HG02759 (cell line): Measurements from ENCODE around the gene CHD2.
"Not testable (repeated sequence)": the region's sequence is repeated elsewhere in the genome, so short reads cannot be mapped to it uniquely, and the experiment has no call there.

Experiments used
- ATAC-seq: cut with Tn5 transposase; IDR thresholded peaks from one replicate; pipeline ENCODE4 v1.9.1; 2021; ENCODE audit warnings: mild to moderate bottlenecking, moderate library complexity; ENCODE audit not compliant: unreplicated experiment

CHD2 gene

DNA sequence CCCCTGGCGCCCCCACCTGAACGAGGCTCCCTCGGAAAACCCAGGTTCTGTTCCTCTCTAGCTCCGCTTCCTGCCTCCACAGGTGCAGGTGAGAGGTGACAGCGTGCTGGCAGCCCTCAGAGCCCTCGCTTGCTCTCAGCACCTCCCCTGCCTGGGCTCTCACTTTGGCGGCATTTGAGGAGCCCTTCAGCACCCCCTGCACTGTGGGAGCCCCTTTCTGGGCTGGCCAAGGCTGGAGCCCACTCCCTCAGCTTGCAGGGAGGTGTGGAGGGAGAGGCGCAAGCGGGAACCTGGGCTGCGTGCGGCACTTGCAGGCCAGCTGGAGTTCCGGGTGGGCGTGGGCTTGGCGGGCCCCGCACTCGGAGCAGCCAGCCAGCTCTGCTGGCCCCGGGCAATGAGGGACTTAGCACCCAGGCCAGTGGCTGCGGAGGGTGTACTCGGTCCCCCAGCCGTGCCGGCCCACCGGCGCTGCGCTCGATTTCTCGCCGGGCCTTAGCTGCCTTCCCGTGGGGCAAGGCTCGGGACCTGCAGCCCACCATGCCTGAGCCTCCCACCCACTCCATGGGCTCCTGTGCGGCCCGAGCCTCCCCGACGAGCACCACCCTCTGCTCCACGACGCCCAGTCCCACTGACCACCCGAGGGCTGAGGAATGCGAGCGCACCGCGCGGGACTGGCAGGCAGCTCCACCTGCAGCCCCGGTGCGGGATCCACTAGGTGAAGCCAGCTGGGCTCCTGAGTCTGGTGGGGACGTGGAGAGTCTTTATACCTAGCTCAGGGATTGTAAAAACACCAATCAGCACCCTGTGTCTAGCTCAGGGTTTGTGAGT, 131.6 kb downstream of the CHD2 start:
- ATAC-seq = not testable (repeated sequence)

DNA sequence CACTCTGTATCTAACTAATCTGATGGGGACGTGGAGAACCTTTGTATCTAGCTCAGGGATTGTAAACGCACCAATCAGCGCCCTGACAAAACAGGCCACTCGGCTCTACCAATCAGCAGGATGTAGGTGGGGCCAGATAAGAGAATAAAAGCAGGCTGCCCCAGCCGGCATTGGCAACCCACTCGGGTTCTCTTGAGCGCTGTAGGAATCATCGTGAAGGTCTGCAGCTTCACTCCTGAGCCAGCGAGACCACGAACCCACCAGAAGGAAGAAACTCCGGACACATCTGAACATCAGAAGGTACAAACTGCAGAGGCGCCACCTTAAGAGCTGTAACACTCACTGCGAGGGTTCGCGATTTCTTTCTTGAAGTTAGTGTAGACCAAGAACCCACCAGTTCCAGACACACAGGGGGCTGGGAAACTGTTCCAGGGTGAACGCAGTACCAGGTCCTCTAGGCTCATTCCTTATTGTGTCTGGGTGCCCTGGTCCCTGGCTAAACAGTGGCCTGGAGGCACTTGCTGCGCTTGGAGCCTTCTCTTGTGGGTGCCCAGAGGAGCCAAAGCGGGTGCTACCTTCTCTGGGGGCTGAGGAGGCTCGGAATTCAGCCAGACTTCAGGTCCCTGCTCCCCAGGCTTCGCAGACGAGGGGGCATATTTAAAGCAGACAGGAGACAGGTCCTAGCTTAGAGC, 132.5 kb downstream of the CHD2 start:
- not testable (repeated sequence) for ATAC-seq

DNA sequence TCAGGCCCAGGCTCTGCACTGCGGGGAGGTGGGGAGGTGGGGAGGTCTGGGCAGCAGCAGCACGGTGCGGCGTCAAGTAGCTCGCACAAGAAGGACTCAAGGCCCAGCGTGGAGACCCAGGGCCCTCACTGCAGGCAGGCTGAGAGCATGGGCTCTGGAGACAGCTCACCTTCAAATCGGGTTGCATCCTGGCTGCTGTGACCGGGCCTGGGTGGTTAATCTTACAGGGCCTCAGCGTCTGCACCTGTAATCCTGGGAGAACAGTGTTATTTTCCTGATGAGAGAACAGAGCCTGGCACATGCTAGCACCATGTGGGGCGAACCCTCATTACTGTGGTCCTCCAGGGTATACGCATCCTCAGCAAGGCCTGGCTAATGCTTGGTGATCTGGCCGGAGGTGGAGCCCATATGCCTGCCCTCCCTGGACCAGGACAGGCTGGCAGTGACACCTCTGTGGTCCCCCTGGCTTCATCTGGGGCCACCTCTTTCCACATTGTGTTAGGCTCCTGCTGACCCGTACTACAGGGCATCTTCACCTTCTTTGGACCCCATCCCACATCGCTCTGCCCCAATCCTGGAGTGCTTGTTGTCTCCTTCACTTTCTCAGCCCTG, 133.4 kb downstream of the CHD2 start:
- no peak for ATAC-seq

DNA sequence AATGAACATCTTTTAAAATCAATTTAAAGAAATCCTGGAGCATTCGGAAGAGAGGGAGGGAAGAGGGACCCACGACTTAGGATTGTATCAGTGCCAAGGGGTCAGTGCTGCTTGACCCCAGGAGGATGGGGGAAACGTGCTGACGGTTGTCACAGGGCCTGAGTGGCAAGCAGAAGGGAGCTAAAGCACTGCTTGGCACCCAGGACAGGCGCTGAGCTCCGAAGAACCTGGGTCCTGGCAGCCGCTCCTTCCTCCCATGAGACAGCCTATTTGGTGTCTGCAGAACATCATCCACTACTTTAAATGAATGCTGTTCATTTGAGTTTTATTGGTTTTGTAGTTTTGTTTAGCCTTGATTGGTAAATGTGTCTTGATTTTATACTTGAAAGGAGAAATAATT, 134.4 kb downstream of the CHD2 start:
- no peak for ATAC-seq

DNA sequence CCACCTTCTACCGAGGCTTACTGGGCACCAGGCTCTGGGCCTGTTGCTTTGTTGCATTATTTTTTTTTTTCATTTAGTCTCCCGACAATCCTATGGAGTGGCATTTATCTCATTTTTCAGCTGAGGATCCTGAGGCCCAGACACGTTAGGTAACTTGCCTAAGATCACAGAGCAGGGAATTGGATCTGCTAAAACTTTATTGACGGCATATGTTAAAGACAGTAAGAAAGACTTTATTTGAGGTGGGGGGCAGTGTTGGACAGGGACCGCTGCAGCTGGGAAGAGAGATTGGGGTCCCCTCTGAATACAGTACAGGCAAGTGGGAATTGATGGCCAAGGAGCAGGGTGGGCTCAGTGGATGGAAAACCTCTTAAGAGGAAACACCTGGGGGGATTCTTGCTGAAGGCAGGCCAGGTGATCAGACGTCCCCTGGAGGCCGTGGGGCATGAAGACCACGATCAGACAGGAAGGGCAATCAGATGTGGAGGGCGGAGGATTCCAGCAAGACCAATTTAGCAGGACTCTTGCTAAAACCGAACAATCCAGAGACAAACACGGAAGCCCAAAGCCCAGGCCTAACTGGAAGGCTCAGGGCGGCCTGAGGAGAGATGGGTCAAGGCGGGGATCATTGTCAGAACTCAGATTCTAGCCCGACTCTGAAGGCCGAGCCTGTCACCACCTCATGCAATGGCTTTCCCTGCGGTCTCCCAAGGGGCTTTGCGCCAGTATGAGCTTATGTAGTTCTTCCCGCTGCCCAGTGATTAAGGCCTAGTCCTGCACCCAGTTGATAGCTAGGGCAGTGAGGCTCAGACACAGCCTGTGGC, 135.2 kb downstream of the CHD2 start:
- peak; percentile 34 for ATAC-seq

DNA sequence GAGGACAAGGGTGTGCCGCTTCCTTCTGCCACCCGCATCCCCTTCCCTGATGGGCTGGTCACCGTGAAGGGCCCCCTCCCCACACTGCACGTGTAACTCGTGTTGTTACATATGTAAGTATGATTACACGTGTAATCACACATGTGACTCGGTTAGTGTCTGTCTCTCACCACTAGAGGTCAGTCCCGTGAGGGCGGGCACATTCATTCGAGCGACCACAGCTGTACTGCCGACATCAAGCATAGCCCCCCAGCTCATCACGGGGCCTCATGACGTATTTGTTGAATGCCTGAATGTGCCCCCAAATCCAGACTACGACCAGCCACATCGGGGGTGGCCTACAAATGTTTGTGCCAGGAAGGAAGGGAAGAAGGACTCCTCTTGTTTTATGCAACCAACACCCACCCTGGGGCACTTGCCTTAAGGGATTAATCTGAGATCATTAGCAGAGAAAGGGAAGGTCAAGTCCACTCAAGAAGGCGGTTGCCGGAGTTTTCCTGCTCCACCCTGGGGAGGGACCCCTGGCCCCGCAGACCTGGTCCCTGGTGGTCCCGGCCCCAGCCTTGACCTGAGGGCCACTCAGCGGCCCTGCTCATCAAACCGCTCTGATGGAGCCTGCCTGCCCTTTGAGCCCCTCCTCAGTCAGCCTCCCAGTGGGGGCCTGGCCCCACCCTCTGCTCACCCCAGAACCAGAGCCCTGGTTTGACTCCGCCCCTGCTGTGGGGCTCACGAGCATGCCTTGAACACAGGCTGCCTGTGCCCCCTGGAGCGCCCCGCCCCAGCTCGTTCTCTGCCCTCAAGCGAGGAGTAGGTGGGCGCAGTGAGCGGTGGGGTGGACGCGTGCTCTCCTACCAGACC, 136.1 kb downstream of the CHD2 start:
- peak; percentile 86 for ATAC-seq

DNA sequence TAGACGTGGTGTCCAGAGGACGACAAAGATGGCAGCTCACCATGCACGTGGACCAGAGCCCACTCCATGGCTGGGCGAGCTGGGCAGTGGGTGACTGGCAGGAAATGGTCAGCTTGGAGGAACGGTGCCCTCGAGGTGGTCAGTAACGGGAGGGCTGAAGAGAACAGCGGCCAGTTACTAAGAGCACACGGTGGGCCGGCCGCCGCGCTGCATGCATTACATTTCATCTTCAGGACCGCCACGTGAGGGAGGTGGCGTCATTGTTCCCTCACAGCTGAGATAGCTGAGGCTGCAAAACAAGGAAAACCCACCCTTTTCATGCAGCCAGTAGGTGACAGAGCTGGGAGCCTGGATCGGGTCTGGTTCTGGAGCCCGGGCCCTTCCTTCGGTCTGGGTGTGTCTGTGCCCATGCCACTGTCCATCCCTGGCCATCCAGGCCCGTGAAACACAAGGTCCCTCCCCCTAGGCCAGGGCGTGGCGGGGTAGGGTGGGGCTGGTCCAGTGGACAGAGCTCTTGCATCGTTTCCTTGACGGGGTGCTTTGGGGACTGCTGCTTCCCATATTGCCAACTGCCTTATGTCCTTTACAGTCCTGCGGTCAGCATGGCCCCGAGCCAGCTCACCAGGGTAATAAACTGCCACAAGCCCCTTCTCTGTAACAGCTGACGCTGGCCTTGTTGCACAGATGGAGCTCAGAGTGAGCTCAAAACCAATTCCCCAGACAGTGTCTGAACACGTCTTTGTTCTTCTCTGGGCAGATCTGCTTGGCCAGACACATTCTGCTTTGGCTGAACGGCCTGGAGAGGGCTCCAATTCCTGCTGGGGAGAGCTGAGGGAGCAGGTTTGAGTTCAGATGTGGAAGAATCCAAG, 137.1 kb downstream of the CHD2 start:
- ATAC-seq = no peak

DNA sequence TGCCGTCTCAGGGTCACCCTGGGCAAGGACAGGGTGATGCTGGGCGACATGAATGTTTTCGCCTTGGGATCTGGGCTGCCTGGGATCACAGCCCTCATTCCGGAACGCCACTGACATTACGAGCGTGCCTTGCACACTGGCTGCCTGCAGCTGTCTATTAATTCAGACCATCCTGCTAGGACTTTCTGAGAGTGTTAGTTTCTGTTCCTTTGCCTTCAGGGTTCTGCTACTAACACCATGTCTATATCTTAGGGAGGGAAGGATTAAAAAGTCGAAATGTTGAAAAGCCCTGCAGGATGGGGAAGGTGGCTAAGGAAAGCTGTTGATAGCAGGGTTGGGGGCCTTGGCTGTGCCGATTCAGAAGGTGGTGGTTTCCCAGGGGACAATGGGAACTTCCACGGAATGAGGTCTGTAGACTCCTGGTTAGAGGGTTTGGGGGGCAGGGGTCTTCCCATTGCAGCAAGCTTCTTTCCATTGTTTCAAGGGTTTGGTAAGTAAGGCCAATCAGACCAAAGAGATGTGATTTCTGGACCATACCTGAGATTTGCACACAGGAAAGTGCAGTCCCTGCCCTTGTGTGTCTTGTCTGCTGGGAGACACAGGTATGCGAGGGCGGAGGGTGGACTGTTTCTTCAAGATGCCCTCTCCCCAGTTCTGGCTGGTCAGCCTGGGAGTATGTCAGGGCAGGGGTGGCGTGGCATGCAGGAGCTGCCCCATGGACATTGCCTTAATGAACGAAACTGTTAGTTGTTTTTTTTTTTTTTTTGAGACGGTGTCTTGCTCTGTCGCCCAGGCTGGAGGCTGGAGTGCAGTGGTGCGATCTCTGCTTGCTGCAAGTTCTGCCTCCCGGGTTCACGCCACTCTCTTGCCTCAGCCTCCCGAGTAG, 137.9 kb downstream of the CHD2 start:
- ATAC-seq = no peak

DNA sequence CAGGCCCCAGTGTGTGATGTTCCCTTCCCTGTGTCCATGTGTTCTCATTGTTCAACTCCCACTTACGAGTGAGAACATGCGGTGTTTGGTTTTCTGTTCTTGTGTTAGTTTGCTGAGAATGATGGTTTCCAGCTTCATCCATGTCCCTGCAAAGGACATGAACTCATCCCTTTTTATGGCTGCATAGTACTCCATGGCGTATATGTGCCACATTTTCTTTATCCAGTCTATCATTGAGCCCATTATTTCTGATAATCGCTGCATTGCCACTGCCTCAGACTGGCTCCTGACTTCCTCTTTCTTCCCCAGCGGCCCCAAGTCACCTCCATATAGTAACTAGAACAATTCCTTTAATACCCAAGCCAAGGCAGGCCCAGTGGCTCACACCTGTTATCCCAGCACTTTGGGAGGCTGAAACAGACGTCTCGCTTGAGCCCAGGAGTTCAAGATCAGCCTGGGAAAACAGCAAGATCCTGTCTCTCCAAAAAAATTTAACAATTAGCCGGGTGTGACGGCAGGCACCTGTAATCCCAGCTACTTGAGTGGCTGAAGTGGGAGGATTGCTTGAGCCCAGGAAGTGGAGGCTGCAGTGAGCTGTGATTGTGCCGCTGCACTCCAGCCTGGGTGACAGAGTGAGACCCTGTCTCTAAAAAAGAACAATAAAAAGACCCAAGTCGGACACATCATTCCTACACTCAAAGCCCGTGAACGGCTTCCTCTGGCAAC, 139.6 kb downstream of the CHD2 start:
- not testable (repeated sequence) for ATAC-seq

DNA sequence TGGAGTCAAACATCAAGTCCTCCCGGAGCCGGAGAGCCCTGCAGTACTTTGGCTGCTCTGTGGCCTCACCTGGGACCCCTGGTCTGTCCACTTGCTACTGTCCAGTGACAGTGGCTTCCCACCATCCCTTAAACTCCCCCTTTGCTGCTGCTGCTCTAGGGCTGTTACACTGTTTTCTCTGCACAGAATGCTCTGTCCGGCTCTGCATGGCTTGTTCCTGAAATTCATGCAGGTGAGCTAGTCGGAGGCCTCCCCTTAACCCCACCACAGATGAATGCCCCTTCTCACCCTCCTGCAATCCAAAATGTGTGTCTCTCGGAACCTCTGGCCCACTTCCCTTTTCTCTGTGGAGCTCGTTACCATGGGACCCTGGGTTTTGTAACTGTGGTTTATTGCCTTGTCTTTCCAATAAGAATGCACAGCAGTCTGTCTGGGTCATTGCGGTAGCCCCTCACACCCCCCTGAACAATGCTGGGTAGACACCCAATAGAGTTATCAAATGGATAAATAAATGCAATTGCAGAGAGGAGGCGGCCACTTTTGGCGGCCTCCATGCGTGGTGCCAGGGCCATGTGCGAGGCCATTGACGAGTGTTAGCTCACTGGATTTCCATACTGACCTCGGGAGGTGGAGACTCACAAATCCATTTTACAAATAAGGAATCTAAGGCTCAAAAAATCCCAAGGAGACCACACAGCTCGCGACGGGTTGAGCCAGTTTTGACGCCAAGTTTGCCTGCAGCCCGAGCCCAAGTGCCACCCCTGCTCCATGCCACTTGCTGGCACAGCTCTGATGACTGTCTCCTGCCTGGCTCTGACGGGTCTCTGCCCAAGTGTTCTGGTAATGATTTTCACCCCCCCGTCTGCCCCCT, 140.4 kb downstream of the CHD2 start:
- no peak for ATAC-seq

DNA sequence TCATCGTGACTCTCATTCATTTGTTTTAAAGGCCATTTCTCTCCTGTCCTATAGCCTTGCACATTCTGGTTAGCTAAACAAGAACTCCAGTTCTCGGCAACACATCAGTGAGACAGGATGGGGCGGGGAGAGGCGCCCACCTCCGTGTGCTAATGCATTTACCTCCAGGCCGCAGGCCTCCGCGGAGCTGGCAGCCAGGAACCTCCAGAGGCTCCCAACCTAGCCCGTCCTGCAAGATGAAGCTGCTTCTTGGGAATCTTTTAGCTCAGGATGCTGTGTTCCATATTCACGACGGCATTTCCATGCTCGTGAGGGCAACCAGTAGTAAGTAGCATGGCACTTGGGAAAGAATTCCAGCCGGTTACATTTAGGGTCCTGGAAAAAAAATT, 141.0 kb downstream of the CHD2 start:
- ATAC-seq = no peak

DNA sequence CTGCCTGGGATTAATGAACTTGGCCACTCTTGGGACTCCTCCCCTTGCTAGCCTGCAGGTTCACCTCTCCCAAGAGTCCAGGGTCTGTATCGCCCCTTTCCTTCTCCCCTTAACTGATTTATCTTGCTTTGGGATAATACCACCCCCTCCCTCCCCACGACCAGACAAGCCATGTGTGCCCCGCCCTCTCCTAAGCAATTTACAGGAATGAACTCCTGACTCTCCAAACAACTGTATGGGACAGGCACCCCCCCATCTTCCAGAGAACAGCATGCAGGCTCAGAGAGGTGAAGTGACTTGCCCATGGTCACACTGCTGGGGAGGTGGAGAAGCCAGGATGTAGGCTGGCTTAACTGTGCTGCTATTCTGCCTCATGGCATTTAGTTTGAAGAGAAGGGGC, 142.1 kb downstream of the CHD2 start:
- ATAC-seq = no peak

DNA sequence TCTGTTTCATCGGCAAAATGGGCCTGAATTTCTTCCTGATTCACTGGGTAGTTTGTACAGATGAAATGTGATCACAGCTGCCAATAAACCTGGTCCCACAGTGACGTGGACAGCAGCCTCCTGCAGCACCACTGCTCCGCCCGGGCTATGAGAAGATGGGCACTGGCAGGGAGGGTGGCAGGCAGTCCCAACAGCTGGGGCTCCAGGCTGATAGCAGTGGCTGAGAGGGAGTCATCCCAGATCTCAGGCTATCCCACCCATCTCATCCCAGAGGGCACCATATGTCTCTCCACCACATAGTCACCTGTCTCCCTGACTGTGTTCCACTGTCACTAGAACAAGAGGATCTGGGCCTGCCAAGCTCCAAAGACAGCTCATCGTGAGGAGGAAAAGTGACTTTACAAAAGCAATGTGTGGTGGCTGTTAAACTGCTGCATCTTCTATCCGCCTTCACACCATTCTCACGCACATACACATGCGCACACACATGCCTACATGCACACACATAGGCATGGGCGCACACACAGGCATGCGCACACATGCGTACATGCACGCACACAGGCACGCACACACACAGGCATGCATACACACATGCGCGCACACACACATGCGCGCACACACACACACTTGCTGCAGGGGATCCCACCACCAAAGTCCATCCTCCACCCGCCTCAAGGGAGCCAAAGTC, 142.7 kb downstream of the CHD2 start:
- no peak for ATAC-seq

DNA sequence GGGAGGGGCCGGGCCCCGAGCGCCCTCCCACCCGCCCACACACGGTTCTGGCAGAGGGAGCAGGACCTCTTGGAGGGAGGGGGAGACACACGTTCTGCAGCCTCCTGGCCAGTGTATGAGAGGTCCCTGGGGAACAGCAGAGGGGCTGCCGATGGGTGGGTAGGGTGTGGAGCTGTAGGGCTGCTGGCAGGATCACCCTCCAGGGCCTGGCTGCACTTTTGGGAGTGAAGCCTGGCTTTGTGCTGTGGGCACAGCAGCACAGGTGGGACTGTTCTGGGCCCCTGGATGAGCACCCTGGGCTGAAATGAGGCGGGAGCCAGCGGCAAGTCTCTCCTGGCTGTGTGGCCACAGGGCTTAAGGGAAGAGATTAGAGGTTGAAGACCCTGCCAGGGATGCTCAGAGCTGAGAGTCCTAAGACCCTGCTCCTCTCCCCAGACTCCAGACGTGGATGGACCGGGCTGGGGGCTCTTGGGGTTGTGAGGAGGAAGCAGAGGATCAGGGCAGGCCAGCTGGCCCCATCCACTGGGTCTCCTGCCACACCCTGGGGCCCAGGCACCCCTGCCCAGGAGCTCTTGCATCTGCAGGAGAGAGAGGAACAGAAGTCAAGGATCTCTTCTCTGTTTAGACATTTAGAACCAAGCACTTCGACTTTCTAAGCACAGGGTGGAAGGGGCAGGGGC, 143.6 kb downstream of the CHD2 start:
- ATAC-seq = no peak
